Measurements from ENCODE around the gene CTR9.

GRCh38 chr11:10793470-10794255, 42.6 kb downstream of the CTR9 start:
- TF ChIP-seq POLR2A (IDR thresholded peaks at IDR 0.05; ENCODE audit: low read length): no peak
- no peak for TF ChIP-seq GATA1 (IDR thresholded peaks at IDR 0.05; ENCODE audit: low read depth, low read length)
